ENCODE results near the gene ZNF432. TPM values are rescaled to one million over a fixed set of nuclear protein-coding genes. Genes with fewer than 3 reads are reported as not detected.

The ZNF432 gene
- total and polyA plus RNA-seq, 2 of the 13 experiments (the other 11 are each of a cell fraction or from before 2014, with no cell fraction given), result 4.1 to 8.7 TPM

DNA sequence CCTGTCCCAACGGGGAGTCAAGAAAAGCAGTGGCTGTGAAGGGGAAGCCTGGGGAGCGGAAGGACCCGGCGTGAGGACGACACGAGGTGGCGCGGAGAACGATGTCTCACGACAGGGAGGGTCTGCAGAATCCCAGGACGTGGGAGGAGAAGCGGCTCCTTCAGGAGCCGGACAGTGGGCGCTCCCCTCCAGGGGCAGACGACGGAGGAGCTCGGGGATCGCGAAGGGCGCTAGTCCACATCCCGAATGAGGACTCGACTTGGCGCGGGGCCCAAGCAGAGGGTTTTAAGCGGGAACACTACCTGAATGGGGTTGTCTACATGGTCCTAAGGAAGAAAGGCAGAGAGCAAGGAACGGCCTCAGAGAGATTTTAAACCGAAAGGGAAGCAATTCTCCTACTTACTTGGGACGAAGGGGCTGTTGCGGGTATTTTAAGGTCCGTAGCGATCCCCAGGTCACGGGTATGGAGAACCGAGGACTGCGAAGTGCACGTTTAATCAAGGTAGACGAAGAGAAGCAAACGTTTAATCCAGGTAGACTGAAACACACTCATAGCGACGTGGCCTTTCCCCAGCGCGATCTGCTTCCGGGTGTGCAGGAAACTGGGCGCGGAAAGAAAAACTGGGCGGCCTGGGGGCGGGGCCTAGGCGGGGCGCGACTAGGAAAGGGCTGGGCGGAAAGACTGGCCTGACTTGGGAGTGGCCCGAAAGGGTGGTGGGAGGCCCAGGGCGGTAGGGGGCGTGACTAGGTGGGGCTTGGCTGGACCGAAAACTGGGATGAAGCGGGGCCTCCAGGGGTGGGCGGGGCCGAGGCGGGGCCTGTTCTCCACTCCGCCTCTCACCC, 46.8 kb upstream of the ZNF432 start, which contains the start of gene ZNF841 (continued):
- TF ChIP-seq ZNF780A (CRISPR knock-in tag; IDR thresholded peaks at IDR 0.05) (no peak), ZNF567 (CRISPR knock-in tag; IDR thresholded peaks at IDR 0.05; ENCODE audit: borderline replicate concordance) (no peak), PPARG (CRISPR knock-in tag; conservative IDR thresholded peaks at IDR 0.05) (no peak), ZNF572 (CRISPR knock-in tag; IDR thresholded peaks at IDR 0.05) (no peak), MTA3 (CRISPR knock-in tag; IDR thresholded peaks at IDR 0.05) (no peak), SRF (IDR thresholded peaks at IDR 0.05; ENCODE audit: low read depth, low read length) (peak; percentile 77), KAT7 (CRISPR knock-in tag; IDR thresholded peaks at IDR 0.05; ENCODE audit: borderline replicate concordance) (peak; percentile 53; the same call in 1 of the 2 replicates), ZNF350 (CRISPR knock-in tag; IDR thresholded peaks at IDR 0.05; ENCODE audit: borderline replicate concordance, low read depth) (peak; percentile 34; the same call in 1 of the 2 replicates), ZNF17 (CRISPR knock-in tag; IDR thresholded peaks at IDR 0.05) (no peak), ZMYM3 (CRISPR knock-in tag; IDR thresholded peaks at IDR 0.05) (no peak), THYN1 (CRISPR knock-in tag; IDR thresholded peaks at IDR 0.05; ENCODE audit: borderline replicate concordance, low read depth) (no peak), MTA1 (CRISPR knock-in tag; IDR thresholded peaks at IDR 0.05; ENCODE audit: borderline replicate concordance) (no peak), ZNF564 (CRISPR knock-in tag; IDR thresholded peaks at IDR 0.05) (no peak), SMYD3 (CRISPR knock-in tag; IDR thresholded peaks at IDR 0.05) (0 out of 2 replicates have a peak, but pooled peaks have one; percentile 39), ZFP37 (CRISPR knock-in tag; IDR thresholded peaks at IDR 0.05; ENCODE audit: borderline replicate concordance) (0 out of 2 replicates have a peak, but pooled peaks have one; percentile 50), ZNF275 (CRISPR knock-in tag; IDR thresholded peaks at IDR 0.05; ENCODE audit: borderline replicate concordance) (0 out of 2 replicates have a peak, but pooled peaks have one; percentile 31), MXI1 (IDR thresholded peaks at IDR 0.05; ENCODE audit: borderline replicate concordance, low read depth, low read length) (peak; percentile 26; the same call in 1 of the 3 replicates), RFX5 (IDR thresholded peaks at IDR 0.05; ENCODE audit: low read depth, low read length) (no peak), MAZ (IDR thresholded peaks at IDR 0.05; ENCODE audit: borderline replicate concordance, low read depth, low read length) (no peak), MAZ (CRISPR knock-in tag; IDR thresholded peaks at IDR 0.05; ENCODE audit: low read depth) (no peak), ZNF816 (CRISPR knock-in tag; IDR thresholded peaks at IDR 0.05; ENCODE audit: borderline replicate concordance) (0 out of 2 replicates have a peak, but pooled peaks have one; percentile 31), GLI4 (CRISPR knock-in tag; IDR thresholded peaks at IDR 0.05; ENCODE audit: borderline replicate concordance) (0 out of 2 replicates have a peak, but pooled peaks have one; percentile 53), XBP1 (CRISPR knock-in tag; IDR thresholded peaks at IDR 0.05) (no peak)
- TF ChIP-seq, protein P1, sequence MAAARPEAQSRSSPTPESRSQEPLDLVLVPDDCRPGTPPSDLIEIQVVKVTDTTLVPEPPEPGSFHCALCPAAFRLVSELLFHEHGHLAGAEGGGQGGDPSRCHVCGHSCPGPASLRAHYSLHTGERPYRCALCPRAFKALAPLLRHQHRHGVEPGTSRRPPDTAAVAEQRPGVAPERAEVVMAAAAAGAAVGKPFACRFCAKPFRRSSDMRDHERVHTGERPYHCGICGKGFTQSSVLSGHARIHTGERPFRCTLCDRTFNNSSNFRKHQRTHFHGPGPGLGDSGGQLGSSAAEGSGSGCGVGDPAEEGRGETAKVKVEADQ (CRISPR knock-in tag; IDR thresholded peaks at IDR 0.05; ENCODE audit: borderline replicate concordance), result no peak
- TF ChIP-seq, protein P2, sequence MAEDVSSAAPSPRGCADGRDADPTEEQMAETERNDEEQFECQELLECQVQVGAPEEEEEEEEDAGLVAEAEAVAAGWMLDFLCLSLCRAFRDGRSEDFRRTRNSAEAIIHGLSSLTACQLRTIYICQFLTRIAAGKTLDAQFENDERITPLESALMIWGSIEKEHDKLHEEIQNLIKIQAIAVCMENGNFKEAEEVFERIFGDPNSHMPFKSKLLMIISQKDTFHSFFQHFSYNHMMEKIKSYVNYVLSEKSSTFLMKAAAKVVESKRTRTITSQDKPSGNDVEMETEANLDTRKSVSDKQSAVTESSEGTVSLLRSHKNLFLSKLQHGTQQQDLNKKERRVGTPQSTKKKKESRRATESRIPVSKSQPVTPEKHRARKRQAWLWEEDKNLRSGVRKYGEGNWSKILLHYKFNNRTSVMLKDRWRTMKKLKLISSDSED (CRISPR knock-in tag; IDR thresholded peaks at IDR 0.05), result no peak
- TF ChIP-seq, protein P3, sequence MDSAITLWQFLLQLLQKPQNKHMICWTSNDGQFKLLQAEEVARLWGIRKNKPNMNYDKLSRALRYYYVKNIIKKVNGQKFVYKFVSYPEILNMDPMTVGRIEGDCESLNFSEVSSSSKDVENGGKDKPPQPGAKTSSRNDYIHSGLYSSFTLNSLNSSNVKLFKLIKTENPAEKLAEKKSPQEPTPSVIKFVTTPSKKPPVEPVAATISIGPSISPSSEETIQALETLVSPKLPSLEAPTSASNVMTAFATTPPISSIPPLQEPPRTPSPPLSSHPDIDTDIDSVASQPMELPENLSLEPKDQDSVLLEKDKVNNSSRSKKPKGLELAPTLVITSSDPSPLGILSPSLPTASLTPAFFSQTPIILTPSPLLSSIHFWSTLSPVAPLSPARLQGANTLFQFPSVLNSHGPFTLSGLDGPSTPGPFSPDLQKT (CRISPR knock-in tag; IDR thresholded peaks at IDR 0.05; ENCODE audit: borderline replicate concordance), result no peak
